ENCODE measurements around the gene PLEKHA4.
"Not testable (repeated sequence)": the region's sequence is repeated elsewhere in the genome, so short reads cannot be mapped to it uniquely, and the experiment has no call there.

PLEKHA4 gene

GRCh38 chr19:48868114-48868886 is at the start of gene PLEKHA4:
TSS of gene PLEKHA4 (minus strand) at chr19:48868617. CDS start at chr19:48867620, 997 bp downstream.
- DNase-seq, result no peak

- no peak for DNase-seq
Observed at GRCh38 chr19:48918071-48918470, 49.7 kb upstream of the PLEKHA4 start.

GRCh38 chr19:48915757-48916156 is 47.3 kb upstream of the PLEKHA4 start:
- no peak for DNase-seq

- DNase-seq, result no peak
Observed at GRCh38 chr19:48914181-48914580, 45.8 kb upstream of the PLEKHA4 start.

GRCh38 chr19:48913114-48913889 is 44.9 kb upstream of the PLEKHA4 start:
- peak; percentile 56 for DNase-seq

- DNase-seq, result no peak
Observed at GRCh38 chr19:48910803-48911202, 42.4 kb upstream of the PLEKHA4 start.

- DNase-seq, result not testable (repeated sequence)
Observed at GRCh38 chr19:48909424-48910077, 41.1 kb upstream of the PLEKHA4 start.

GRCh38 chr19:48907671-48908070 is 39.3 kb upstream of the PLEKHA4 start:
- no peak for DNase-seq

- DNase-seq, result no peak
Observed at GRCh38 chr19:48906324-48906723, 37.9 kb upstream of the PLEKHA4 start.

GRCh38 chr19:48905664-48906063 is 37.2 kb upstream of the PLEKHA4 start:
- no peak for DNase-seq

GRCh38 chr19:48903788-48904187 is 35.4 kb upstream of the PLEKHA4 start:
- not testable (repeated sequence) for DNase-seq

GRCh38 chr19:48902291-48902690 is 33.9 kb upstream of the PLEKHA4 start:
- DNase-seq, result not testable (repeated sequence)

GRCh38 chr19:48900477-48901406 is 32.3 kb upstream of the PLEKHA4 start:
- DNase-seq, result peak; percentile 80

GRCh38 chr19:48899781-48900476 is 31.5 kb upstream of the PLEKHA4 start, which contains the start of gene NUCB1:
TSS of gene NUCB1 (plus strand) at chr19:48900312. CDS start at chr19:48900797, 485 bp downstream.
- peak; percentile 100 for DNase-seq

GRCh38 chr19:48899386-48899749 is 31.0 kb upstream of the PLEKHA4 start:
- not testable (repeated sequence) for DNase-seq

GRCh38 chr19:48897181-48897580 is 28.8 kb upstream of the PLEKHA4 start:
- no peak for DNase-seq

- peak; percentile 83 for DNase-seq
Observed at GRCh38 chr19:48896191-48896720, 27.8 kb upstream of the PLEKHA4 start.

GRCh38 chr19:48895226-48895625 is 26.8 kb upstream of the PLEKHA4 start:
- no peak for DNase-seq

- no peak for DNase-seq
Observed at GRCh38 chr19:48890551-48890950, 22.1 kb upstream of the PLEKHA4 start.

- not testable (repeated sequence) for DNase-seq
Observed at GRCh38 chr19:48889496-48889895, 21.1 kb upstream of the PLEKHA4 start.

GRCh38 chr19:48887861-48888612 is 19.6 kb upstream of the PLEKHA4 start:
- DNase-seq, result no peak
